Nephron (organoid): ENCODE data around the gene ZBBX.
"Not testable (repeated sequence)": the region's sequence is repeated elsewhere in the genome, so short reads cannot be mapped to it uniquely, and the experiment has no call there.

ENCODE experiments used
- H3K27ac Mint-ChIP-seq, 3 experiments: 2 replicates each; pipeline ENCODE4 v1.8.0; 2020; ENCODE audit warnings: mixed read lengths in 3 of 3, mild to moderate bottlenecking in 2 of 3, moderate library complexity in 1 of 3
- H3K27me3 Mint-ChIP-seq: 2 replicates; pipeline ENCODE4 v1.8.0; 2021; ENCODE audit warnings: low read depth, mild to moderate bottlenecking, moderate library complexity, mixed read lengths
- H3K36me3 Mint-ChIP-seq: 2 replicates; pipeline ENCODE4 v1.8.0; 2020; ENCODE audit warnings: low read depth, mixed read lengths
- H3K4me1 Mint-ChIP-seq: 2 replicates; pipeline ENCODE4 v1.8.0; 2020; ENCODE audit warnings: mixed read lengths
- H3K4me3 Mint-ChIP-seq, 3 experiments: 2 replicates each; pipeline ENCODE4 v1.8.0; 2020; ENCODE audit warnings: mild to moderate bottlenecking in 3 of 3, mixed read lengths in 3 of 3, moderate library complexity in 2 of 3
- H3K9me3 Mint-ChIP-seq: 2 replicates; pipeline ENCODE4 v1.8.0; 2020; ENCODE audit warnings: mixed read lengths
- TF ChIP-seq, protein P1 (sequence below), 3 experiments: fragments of 200-600 bp; sonication (generic); IDR thresholded peaks; one replicate each; pipeline ENCODE4 v1.5.0; 2021; ENCODE audit warnings: antibody characterized with exemption in 3 of 3; ENCODE audit not compliant: unreplicated experiment in 3 of 3

The ZBBX gene, protein sequence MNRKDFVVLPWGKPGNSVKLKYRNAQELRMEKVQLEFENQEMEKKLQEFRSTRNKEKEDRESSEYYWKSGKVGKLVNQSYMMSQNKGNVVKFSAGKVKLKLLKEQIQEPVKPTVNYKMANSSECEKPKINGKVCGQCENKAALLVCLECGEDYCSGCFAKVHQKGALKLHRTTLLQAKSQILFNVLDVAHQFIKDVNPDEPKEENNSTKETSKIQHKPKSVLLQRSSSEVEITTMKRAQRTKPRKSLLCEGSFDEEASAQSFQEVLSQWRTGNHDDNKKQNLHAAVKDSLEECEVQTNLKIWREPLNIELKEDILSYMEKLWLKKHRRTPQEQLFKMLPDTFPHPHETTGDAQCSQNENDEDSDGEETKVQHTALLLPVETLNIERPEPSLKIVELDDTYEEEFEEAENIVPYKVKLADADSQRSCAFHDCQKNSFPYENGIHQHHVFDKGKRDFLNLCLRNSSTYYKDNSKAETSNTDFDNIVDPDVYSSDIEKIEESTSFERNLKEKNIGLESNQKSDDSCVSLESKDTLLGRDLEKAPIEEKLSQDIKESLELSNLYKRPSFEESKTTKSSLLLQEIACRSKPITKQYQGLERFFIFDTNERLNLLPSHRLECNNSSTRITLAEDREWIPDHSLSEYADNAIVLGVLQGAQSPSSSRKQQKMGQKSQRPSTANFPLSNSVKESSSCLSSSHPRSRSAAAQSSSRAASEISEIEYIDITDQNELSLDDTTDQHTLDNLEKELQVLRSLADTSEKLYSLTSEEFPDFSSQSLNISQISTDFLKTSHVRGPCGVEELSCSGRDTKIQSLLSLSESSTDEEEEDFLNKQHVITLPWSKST

DNA sequence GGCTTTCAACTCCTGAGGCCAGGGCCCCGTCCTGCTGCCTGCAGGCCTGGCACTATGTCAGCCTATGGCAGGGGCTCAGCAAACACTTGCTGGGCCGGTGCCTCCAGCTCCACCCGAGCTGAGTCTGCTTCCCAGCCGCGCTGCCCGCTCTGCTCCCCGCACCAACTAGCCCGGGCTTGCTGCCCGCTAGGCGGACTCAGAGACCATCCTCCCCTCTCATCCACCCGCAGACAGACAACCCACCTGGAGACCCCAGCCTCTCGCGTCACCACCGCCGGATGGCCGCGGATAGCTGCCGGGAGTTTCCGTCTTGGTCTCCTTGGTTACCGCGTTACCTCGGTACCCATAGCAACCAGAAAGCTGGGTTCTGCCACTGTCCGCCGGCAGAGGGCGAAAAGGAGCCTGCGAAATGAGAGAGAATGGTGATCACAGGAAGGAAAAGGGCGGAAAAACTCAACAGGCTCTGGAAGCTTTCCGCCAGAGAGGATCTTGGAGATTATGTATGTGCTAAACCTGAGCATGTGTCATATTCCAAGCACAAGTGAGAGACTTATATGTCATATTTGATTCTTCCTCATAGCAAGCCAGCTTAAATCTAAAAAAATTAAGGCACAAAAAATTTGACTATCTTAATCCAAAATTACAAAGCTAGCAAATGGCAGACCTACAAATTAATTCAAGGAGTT lies at the start of gene ZBBX:
Gene ZBBX (minus strand): TSS at position 294 of the 686 bp plus-strand sequence. CDS start 7,396 bp downstream, outside the sequence.
- peak within 1 kb of the TSS in 2 of 3 experiments; percentile 7 to 27 for H3K27ac Mint-ChIP-seq
- no peaks in the 10 kb centered on the region for H3K27me3 Mint-ChIP-seq
- peak within 1 kb of the TSS; percentile 87 to 94 (median 88) for H3K4me3 Mint-ChIP-seq
- H3K9me3 Mint-ChIP-seq = no peaks in the 10 kb centered on the region
- no peaks in the 10 kb centered on the region for H3K36me3 Mint-ChIP-seq
- TF ChIP-seq, protein P1, sequence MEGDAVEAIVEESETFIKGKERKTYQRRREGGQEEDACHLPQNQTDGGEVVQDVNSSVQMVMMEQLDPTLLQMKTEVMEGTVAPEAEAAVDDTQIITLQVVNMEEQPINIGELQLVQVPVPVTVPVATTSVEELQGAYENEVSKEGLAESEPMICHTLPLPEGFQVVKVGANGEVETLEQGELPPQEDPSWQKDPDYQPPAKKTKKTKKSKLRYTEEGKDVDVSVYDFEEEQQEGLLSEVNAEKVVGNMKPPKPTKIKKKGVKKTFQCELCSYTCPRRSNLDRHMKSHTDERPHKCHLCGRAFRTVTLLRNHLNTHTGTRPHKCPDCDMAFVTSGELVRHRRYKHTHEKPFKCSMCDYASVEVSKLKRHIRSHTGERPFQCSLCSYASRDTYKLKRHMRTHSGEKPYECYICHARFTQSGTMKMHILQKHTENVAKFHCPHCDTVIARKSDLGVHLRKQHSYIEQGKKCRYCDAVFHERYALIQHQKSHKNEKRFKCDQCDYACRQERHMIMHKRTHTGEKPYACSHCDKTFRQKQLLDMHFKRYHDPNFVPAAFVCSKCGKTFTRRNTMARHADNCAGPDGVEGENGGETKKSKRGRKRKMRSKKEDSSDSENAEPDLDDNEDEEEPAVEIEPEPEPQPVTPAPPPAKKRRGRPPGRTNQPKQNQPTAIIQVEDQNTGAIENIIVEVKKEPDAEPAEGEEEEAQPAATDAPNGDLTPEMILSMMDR (IDR thresholded peaks at IDR 0.05; ENCODE audit: unreplicated experiment in 3 of 3) = peak; percentile 88 to 96 (median 88)
- peaks cover 18% of the 10 kb centered on the region for H3K4me1 Mint-ChIP-seq

DNA sequence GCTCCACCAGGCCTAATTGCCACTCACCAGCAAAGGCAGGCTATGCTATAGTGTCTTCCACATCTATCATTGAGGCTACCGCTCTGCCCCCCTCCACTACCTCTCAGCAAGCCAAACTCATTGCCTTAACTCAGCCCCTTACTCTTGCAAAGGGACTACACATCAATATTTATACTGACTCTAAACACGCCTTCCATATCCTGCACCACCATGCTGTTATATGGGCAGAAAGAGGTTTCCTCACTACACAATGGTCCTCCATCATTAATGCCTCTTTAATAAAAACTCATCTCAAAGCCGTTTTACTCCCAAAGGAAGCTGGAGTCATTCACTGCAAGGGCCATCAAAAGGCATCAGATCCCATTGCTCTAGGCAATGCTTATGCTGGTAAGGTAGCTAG lies 46.9 kb upstream of the ZBBX start:
- not testable (repeated sequence) for H3K36me3 Mint-ChIP-seq, H3K4me3 Mint-ChIP-seq, H3K27me3 Mint-ChIP-seq, H3K4me1 Mint-ChIP-seq, H3K27ac Mint-ChIP-seq, H3K9me3 Mint-ChIP-seq

DNA sequence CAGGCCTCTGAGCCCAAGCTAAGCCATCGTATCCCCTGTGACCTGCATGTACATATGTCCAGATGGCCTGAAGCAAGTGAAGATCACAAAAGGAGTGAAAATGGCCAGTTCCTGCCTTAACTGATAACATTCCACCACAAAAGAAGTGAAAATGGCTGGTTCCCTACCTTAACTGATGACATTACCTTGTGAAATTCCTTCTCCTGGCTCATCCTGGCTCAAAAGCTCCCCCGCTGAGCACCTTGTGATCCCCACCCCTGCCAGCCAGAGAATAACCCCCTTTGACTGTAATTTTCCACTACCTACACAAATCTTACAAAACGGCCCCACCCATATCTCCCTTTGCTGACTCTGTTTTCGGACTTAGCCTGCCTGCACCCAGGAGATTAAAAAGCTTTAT lies 42.3 kb upstream of the ZBBX start:
- H3K9me3 Mint-ChIP-seq, H3K27ac Mint-ChIP-seq, H3K4me3 Mint-ChIP-seq, H3K27me3 Mint-ChIP-seq, H3K36me3 Mint-ChIP-seq, H3K4me1 Mint-ChIP-seq: not testable (repeated sequence)

DNA sequence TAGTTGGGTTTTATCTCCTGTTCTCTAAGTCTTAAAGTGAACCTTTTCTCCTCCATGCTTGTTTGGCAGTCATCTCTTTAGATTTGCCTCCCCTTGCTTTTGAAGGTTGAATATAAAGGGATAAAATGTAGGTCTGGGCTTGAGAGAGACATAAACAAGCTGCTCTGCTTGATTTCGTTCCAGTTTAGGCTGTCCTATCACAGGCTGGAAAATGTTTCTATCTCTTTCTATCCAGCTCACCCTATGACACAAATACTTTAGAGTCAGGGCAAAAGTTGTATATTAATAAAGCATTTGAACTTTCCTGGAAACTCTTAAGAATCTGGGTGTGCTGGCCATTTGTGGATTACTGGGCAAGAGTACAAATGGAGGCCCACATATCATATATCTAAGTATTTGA lies 29.5 kb upstream of the ZBBX start:
- H3K27me3 Mint-ChIP-seq = no peaks in the 10 kb centered on the region
- H3K36me3 Mint-ChIP-seq = no peaks in the 10 kb centered on the region
- no peaks in the 10 kb centered on the region for H3K9me3 Mint-ChIP-seq
- H3K27ac Mint-ChIP-seq = peak overlapping the region; percentile 80 to 99 (median 95)
- TF ChIP-seq, protein P1 (IDR thresholded peaks at IDR 0.05; ENCODE audit: unreplicated experiment in 3 of 3) = no peak
- peaks cover 31% of the 10 kb centered on the region for H3K4me1 Mint-ChIP-seq
- no peak overlapping the region for H3K4me3 Mint-ChIP-seq

DNA sequence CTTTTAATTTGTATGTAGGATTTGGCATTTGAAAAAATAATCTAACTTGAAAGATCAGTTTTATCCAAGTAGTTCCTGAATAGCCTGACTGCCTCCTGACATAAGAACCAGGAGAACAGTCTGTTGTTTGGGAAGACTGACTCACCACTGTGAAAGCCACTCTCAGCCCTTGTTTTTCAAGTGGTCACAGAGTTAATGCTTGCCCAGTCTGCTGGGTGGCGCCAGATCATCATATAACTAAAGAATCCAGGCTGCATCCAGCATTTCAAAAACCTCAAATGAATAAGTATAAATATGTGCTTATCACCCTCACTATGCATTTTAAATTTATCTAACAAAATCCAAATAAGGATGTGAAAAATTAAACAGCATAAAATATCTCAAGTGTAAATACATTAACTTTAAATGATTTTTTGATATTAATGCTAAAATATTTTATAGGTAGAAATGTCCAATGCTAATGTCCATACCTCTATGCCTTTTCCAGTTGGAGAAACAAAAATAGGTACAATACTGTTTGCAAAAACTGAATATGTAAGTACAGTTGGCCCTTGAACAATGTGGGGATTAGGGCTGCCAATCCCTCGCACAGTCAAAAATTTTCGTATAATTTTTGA lies 26.9 kb upstream of the ZBBX start:
- Mint-ChIP-seq H3K4me1 (peaks cover 31% of the 10 kb centered on the region), H3K4me3 (no peak overlapping the region), H3K9me3 (no peaks in the 10 kb centered on the region), H3K27ac (peak overlapping the region in 2 of 3 experiments; percentile 52 to 99), H3K36me3 (no peaks in the 10 kb centered on the region), H3K27me3 (no peaks in the 10 kb centered on the region)
- TF ChIP-seq, protein P1 (IDR thresholded peaks at IDR 0.05; ENCODE audit: unreplicated experiment in 3 of 3) = peak; percentile 67 to 77 (median 71)

DNA sequence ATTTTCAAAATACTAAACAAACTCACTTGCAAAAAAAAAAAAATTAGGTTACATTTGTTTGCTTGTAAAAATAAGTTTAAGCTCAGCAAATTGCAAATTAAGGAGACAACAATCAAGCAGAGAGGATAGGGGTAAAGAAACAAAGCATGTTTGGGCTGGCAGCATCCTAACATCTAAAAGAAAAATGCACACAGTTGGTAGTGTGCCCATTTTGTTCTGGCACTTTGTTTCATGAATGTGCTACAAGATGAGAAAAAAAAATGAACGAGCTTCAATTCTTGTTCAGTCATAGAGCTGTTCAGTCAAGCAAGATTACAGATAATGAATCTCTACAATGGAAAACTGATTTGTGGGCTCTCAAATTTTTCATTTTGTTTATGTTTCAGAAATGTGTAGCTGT lies 17.7 kb upstream of the ZBBX start:
- Mint-ChIP-seq H3K27ac (peak overlapping the region in 2 of 3 experiments; percentile 35 to 71), H3K4me1 (peaks cover 12% of the 10 kb centered on the region), H3K9me3 (no peaks in the 10 kb centered on the region), H3K36me3 (no peaks in the 10 kb centered on the region), H3K27me3 (no peaks in the 10 kb centered on the region), H3K4me3 (no peak overlapping the region)
- TF ChIP-seq, protein P1 (IDR thresholded peaks at IDR 0.05; ENCODE audit: unreplicated experiment in 3 of 3) = no peak
